LNCAP (cell line): ENCODE data around the gene PPP2R5D.

Experiments
- CTCF ChIP-seq: fragments of 450-650 bp; IDR thresholded peaks from 2 replicates; pipeline ENCODE4 v1.5.1; 2017; ENCODE audit warnings: mild to moderate bottlenecking

Gene PPP2R5D

GRCh38 chr6:43052225-43052841 is 68.0 kb downstream of the PPP2R5D start:
- TF ChIP-seq CTCF = no peak

- no peak for TF ChIP-seq CTCF
These were observed 68.6 kb downstream of the PPP2R5D start for GRCh38 chr6:43052842-43053544.

GRCh38 chr6:43053545-43054205 is 69.3 kb downstream of the PPP2R5D start, which contains the start of gene CUL7:
TSS of gene CUL7 (minus strand) at chr6:43053851. CDS start at chr6:43052788, 1,063 bp downstream.
- no peak for TF ChIP-seq CTCF

GRCh38 chr6:43054206-43054943 is 70.0 kb downstream of the PPP2R5D start:
- TF ChIP-seq CTCF = no peak

GRCh38 chr6:43055966-43056365 is 71.6 kb downstream of the PPP2R5D start:
- no peak for TF ChIP-seq CTCF

- TF ChIP-seq CTCF = no peak
These were observed 74.2 kb downstream of the PPP2R5D start for GRCh38 chr6:43058531-43058930.
